ENCODE measurements around the gene RHOB.

RHOB gene

DNA sequence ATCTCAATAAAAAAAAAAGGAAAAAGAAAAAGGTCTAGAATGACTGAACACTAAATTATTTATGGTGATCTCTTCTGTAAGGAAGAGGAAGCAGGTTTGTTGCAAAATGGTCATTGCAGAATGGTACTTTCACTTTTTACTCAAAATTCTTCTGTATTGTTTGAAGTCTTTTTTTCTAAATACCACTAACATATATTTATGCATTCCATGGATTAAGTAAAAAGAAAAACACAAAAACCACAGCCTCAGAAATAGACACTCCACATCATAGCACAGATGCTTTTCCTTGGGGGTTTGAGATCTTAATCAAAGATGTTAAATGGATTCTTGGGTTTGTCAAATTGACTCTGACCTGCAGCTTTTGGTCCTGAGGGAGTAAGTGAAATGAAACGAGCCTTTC, 47.4 kb downstream of the RHOB start:
- DNase-seq (ENCODE audit: low spot score): no peak

DNA sequence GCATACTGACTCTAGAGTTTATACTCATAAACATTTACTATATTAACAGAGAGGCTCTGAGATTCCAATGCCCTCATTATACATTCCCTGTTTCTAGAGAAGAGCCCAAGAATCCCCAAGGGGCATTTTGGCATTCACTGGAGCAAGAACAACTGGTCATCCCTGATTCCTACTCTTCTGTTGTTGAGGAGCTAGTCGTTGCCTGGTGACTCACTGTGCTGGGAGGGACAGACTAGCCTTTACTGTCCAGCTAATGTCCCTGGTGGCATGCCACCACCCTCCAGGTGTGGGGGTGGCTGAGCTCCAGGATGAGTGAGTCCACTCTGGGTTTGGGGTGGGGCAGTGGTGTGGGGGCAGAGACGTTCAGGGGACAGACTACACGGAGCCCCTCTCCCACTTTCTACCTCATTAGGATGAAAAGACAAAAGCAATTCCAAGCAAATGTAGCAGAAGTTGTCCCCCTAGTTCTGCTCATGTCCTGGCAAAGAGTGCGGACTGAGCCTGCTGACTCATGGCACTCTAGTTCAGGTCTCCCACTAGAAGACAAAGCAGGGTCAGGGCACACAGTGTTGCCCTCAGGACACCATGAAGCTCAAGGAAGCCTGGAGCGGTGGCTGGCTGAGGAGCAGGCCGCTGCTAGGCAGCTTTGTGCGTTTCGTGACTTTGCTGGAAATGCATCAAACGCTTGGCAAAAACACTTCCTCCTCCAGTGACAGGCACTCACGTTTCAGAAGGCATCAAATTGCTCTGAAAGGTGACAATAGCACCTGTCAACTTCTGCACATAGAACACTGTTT, 49.4 kb downstream of the RHOB start:
- DNase-seq (ENCODE audit: low spot score): no peak

DNA sequence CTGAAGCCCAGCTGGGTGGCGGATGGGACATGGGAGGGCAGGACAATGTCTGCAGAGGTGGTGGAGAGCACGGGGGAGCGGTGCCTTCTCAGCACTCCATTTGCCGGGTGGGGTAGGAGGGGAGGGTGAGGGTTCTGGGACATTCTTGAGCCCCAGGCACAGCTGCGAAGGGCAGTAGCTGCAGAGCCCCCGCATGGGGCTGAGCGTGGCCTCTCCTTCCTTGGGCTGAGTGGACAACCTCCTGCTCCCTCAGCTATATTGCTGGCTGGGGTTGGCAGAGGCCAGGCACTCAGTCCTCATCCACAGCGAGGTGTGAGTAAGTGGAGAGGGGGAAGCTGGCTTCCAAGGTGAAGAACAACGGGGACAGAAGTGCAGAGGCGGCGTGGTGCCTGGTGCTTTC, 50.1 kb downstream of the RHOB start:
- no peak for DNase-seq (ENCODE audit: low spot score)
